Astrocyte of the hippocampus (primary cell): ENCODE results near the gene ADGRG4.
"Not testable (repeated sequence)": the region's sequence is repeated elsewhere in the genome, so short reads cannot be mapped to it uniquely, and the experiment has no call there.

Source experiments
- DNase-seq: peaks from one replicate; pipeline ENCODE4 v3.0.0; 2011; ENCODE audit warnings: low read depth, low spot score

The ADGRG4 gene

DNA sequence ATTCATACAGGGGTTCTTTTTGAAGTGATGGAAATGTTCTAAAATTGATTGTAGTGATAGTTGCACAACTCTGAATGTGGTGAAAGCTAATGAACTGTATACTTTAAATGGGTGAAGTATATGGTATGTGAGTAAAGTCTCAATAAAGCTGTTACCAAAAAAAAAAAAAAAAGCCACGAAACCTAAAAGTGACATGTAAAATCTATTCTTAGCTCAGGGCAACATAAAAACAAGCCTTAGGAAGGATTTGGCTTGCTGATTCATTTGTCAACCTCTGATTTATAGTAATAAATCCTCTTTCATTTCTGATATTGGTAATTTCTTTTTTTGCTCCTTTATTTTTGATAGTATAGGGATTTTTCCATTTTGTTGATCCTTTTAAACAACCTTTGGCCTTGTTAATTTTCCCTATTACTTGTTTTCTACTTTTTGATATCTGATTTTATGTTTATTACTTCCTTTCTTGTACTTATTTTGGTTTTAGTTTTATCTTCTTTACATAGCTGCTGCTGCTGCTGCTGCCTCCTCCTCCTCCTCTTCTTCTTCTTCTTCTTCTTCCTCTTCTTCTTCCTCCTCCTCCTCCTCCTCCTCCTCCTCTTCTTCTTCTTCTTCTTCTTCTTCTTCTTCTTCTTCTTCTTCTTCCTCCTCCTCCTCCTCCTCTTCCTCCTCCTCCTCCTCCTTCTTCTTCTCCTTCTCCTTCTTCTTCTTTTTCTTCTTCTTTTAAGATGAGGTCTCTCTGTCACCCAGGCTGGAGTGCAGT, 79.4 kb downstream of the ADGRG4 start:
- DNase-seq: no peak

DNA sequence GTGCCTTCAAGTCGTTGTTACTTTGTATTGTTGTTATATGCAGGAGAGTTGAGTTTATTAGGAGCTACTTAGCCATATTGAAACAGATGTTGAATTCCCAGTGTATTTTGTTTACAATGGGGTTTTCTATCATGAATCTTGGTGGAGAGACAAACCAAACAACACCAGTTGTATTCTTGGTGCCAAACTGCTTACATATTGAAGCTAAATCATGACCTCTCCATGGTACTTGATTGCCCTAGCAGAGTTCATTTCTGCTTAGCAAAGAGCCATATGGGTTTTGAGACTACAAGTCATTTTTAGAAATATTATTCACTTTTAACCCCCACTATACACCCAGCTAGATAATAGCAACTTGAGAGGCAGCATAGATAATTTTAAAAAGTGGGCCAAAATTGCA, 85.4 kb downstream of the ADGRG4 start:
- no peak for DNase-seq

DNA sequence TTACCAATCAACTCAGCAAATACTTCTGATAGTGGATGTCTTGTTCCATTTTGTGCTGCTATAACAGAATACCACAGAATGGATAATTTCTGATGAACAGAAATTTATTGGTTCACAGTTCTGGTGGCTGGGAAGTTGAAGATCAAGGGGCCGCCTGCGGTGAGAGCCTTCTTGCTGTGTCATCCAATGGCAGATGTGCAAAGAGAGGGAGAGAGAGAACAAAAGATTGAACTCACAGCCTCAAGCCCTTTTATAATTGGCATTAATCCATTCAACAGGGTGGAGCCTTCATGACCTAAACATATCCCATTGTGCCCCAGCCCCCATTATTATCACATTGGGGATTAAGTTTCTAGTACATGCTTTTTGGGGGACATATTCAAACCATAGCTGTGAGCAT, 86.1 kb downstream of the ADGRG4 start:
- no peak for DNase-seq

DNA sequence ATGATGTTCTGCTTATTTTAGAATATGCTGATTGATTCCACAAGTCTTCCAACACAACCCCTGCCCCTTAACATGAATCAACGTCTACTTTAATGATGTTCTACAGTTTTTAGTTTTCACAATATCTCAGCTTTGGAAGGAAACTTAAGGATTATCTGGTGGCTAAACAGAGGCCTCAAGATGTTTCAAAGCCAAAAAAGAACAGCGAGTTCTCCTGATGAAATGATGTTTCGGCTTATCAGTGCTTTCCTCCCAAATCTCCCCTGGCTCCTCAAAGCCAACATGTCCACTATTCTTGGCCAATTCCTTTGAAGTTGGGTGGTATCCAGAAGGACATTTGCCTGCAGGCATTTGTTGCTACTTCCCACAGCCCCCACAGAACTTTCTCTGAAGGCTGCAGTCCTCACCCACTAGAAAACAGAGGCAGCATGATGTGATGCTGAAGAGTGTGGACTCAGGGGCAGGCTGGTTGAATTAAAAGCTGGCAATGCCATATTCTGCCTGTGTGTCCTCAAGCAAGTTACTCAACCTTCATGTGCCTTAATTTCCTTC, 87.3 kb downstream of the ADGRG4 start:
- DNase-seq: no peak

DNA sequence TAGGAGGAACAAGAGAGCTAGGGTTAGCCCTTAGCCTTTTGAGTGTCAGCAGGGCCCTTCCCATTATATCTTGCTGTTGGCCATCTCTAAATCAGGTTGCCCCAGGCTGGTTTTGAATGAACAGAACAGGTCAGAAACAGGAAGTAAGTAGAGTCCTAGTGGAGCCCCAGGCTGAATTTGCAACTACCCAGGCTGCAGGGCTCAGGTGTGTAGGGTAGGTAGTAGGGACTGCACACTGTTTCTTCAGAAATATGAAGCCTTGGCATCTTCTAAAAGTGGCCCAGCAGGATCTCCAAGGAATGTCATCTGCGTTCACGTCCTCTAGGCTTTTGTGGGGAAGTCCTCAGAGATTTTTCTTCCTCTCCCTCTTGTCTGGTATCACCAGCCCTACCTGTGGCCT, 90.2 kb downstream of the ADGRG4 start:
- DNase-seq: no peak

DNA sequence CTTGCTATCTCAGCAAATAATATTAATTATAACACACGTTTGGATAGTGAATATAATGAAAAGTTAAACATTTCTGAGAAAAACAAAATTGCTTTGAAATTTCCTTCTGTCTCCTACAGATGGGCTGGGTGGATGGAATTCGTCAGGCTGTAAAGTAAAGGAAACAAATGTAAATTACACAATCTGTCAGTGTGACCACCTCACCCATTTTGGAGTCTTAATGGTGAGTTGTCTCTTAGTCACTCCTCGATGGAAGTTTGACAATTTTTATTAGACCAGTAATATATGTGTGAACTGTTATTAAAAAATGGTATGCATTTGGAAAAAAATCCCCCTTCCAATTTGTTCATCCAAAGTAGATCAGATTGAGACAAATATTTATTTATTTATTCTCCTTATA, 94.5 kb downstream of the ADGRG4 start:
- no peak for DNase-seq

DNA sequence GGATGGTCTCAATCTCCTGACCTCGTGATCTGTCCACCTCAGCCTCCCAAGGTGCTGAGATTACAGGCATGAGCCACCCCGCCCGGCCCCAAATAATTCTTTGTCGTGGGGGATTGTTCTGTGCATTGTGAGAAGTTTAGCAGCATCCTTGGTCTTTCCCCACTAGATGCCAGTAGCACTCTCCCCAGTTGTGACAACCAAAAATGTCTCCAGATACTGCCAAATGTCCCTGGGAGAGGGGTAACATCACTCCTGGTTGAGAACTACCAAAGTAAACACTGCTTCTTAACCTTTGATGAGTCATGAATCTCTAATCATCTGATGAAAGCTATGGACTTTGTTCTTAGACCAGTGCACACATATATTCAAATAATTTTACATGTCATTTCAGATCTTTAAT, 96.2 kb downstream of the ADGRG4 start:
- no peak for DNase-seq

DNA sequence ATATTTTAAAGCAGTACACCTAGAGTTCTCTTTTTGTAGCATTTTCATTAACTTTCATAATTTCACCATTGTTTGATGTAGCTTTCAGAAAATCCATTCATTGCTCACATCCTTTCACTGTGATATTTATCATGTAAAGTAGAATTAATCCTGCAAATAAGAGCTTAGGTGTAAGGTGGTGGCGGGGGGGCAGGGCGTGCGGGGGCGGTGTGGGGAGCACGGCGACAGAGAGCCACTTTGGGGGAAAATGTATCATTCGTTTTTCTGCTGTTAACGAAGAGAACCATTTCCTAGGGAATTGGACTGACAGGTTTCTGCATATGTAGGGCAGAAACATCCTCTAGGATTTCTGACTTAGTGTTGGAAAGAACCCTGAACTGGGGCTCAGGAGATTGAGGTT, 104.4 kb downstream of the ADGRG4 start:
- no peak for DNase-seq

DNA sequence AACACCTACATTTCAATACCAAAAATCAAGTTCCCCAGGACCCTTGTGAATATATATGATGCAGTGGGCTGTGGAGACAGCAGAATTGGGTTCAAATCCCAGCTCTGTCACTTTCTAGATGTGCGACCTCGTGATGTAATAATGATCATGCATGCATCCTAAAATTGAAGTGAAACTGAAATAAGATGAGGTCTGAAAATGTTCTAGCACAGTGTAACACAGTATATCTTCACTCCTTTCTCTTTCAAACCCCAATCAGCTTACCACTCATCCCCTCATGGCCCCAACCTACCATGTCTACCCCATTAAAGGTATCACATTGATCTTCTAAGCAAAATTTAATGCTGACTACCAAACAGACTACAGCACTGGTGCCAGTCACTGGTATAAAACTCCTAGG, 117.0 kb downstream of the ADGRG4 start:
- no peak for DNase-seq

DNA sequence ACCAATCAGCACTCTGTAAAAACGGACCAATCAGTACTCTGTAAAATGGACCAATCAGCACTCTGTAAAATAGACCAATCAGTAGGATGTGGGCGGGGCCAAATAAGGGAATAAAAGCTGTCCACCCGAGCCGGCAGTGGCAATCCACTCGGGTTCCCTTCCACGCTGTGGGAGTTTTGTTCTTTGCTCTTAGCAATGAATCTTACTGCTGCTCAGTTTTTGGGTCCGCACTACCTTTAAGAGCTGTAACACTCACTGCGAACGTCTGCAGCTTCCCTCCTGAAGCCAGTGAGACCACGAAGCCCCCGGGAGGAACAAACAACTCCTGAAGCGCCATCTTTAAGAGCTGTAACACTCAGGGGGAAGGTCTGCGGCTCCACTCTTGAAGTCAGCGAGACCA, 120.6 kb downstream of the ADGRG4 start:
- no peak for DNase-seq

DNA sequence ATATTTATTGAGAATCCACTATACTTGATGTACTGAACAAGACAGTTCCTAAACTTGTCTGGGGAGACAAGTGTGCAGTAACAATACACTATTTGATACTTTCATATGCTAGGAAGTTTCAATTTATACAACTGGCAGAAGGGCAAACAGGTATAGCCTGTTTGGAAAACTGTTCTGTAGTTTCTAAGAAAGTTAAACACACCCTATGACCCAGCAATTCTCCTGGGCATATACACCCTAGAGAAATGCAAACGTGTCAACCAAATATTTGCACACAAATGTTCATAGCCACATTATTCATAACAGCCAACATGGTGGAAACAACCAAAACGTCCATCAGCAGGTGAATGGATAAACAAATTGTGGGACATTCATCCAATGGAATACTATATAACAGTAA, 123.0 kb downstream of the ADGRG4 start:
- DNase-seq: no peak

DNA sequence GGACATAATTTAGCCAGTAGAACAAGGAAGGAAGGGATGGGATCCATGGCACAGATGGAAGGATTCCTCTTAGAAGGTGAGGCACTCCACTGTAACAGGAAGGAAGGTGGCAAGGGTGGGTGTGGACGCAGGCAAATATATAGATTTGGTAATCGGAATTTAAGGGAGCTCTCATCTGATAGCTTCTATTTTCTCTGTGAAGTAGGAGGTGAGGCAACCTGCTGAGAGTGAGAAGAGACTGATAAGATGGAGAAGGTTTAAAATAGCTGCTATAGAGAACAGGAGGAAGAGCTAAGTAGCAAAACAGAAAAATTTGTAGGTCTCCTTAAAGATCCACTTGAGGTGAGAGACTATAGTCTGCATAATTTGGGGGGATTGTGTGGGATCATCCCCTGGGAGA, 125.2 kb downstream of the ADGRG4 start:
- DNase-seq: no peak

DNA sequence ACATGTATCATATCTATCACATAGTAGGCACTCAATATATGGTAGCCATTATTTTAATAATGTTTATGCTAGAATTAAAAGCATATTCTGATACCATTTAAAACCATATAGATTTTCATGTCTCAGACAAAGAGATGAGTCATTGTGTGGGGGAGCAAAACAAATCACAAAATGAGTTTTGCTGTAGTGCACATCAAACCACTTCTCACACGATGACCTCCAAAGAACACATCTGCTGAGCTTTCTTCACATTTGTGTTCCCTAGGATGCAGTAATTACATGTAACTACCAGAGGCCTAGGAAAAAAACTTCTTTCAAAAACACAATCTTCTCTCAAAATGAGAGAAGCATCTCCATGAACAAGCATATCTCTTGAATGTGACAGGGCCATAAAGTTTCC, 130.9 kb downstream of the ADGRG4 start:
- no peak for DNase-seq

DNA sequence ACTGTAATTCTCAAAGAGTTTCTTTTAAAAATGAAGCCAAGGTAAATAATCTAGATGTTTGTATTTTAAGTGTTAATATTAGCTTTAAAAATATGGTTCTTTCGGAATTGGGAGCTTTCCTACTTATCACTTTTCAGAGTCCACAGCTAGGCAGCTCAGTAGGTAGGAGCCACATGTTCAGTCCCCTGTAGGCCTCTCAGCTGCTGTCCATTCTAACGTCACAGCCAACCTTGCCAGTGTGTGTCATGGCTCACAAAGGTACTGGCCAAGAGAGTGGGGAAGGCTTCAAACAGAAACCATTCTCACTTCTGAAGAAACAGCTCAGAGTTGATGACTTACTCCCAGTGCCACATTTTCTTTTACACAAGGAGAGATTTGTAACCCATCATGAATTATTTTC, 137.0 kb downstream of the ADGRG4 start:
- DNase-seq: no peak

DNA sequence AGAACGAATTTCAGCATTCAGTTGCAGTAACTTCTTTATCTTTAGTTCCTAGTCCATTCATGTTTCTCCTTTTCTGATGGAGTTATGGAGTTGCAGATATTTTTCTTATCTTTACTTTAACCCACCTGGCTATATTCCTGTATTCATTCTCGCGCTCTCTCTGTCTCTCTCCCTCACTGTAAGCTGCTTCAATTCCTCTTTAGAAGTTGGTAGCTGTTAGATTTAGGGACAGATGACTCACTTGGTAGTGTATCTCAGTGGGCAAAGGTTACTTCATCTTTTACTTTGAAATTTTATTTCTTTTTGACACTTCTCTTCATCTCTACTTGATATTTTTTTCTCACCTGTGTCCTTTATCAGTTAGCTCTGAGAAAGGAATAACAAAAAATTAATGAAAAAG, 137.4 kb downstream of the ADGRG4 start:
- no peak for DNase-seq

DNA sequence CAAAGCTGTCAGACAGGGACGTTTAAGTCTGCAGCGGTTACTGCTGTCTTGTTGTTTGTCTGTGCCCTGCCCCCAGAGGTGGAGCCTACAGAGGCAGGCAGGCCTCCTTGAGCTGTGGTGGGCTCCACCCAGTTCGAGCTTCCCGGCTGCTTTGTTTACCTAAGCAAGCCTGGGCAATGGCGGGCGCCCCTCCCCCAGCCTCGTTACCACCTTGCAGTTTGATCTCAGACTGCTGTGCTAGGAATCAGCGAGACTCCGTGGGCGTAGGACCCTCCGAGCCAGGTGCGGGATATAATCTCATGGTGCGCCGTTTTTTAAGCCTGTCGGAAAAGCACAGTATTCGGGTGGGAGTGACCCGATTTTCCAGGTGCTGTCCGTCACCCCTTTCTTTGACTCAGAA, 144.9 kb downstream of the ADGRG4 start:
- DNase-seq: not testable (repeated sequence)

DNA sequence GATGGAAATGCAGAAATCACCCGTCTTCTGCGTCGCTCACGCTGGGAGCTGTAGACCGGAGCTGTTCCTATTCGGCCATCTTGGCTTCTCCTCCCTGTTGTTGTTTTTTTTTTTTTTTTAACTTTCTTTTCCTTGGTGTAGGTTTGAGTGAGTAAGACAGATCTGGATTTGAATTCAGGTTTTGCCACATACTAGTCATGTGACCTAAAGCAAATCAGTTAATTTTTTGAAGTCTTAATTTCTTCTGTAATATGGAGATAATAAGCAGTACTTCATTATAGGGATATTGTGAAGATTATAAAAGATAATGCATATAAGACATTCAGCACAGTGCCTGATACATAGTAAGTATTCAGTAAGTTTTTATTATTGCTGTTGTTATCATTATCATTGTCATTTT, 145.4 kb downstream of the ADGRG4 start:
- no peak for DNase-seq

DNA sequence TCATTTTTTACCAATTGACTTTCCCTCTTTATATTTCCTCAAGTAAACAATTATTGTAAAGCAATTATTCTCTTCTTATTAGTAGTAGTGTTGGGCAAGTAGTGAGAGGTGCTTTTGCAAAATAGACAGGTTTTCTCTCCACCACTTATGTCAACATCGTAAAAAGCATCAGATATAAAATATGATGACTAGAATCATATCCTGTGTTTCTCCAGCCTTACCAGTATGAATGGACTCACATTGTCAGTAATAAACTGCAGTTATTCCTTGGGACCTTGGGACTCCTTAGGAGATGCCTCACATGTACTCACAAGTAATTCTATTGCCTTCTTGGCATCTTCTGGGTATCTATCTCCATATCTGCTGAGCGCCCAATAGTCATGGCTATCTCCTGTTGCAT, 146.5 kb downstream of the ADGRG4 start:
- DNase-seq: no peak

DNA sequence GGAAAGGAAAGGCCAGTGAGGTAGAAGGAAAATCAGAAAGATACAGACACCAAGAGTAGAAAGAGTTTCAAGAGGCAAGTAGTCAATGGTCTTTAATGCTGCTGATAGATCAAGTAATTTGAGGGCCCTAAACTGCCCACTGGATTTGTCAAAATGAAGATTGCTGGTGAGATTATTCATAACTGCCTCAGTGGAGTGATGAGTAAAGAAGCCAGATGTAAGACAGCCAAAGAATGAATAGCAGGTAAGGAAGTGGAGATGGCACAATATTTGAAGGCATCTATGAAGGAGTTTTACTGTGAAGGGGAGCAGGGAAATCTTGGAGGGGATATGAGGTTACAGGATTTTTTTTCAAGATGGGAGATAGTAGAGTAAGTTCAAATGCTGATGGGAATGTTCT, 147.2 kb downstream of the ADGRG4 start:
- DNase-seq: no peak

DNA sequence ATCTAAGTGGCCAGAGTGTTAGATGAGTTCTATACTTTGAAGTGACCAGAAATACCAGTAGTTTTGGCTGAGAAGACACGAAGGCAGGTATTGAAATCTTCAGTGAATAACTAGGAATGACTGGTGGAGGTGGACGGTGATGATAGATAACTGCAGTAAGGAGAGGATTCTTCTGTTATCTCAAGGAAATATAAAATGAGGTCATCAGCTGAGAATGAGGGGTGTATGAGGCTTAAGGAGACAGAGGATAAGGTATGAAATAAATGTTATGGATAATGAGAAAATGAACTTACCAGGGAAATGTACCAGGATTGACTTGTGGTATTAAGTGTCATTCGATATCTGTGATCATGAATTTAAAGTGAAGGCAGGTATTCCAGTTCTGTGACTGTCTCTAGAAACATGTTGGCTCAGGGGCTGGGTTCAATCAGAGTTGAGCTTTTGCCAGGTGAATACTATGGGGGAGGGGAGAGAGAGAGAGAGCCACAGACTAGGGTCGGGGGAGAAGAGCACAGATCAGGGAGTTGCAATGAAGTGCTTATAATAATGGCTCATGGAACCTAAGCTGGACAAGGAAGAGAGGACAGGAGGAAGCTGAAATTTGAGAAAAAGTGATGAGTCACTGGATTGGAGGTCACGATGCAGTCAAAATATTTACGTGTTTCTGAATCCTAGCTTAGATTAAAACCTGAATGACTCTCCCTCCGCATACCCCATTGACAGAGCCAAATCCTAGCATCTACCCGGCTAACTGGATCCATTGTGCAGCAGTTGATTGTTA, 149.5 kb downstream of the ADGRG4 start:
- no peak for DNase-seq

DNA sequence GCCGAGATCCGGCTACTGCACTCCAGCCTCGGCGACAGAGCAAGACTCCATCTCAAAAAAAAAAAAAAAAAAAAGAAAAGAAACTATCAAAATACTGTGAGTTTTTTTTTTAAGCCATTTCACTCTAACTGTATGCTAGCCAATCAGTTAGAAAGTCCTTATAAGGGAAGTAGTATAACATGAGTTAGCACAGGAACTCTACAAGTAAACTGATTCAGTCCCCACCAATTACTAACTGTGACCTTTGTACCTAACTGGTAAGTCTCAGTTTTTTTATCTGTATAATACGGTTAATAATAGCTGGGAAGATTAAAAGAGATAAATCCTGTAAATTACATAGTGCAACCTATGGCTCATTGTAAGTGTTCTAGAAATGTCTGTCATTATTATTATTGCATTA, 151.9 kb downstream of the ADGRG4 start:
- no peak for DNase-seq

DNA sequence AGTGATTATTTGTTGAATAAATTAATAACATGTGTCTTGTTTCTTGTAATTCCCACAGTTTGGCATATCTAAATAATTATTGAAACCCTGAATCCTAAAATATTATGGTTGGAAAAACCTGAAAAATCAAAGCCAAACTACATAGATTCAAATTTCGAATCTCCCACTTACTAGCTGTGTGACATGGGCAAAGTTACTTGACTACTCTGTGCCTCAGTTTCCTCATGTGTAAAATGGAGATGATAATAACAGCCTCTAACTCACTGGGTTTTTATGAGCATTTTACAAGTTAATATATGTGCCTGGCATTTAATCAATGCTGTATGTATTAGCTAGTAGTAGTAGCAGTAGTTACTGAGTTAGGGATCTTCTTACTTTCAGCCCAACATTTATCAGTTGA, 152.4 kb downstream of the ADGRG4 start:
- no peak for DNase-seq

DNA sequence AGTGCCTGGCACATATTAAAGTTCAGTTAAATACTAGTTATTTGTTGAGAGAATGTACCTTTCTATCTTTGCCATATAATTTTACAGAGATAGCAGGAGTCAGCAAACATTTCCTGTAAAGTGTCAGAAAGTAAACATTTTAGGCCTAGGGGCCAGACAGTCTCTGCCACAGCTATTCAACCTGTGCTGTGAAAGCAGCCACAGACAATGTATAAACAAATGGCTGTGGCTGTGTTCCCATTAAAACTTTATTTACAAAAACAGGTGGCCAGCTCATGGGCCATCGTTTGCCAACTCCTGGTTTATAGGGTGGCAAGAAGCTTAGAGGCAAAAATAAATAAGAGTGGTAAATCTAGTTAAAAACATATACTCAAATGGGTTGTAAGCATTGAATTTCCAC, 153.0 kb downstream of the ADGRG4 start:
- DNase-seq: no peak
